Upper lobe of right lung (tissue), 1 donor: ENCODE results near the gene POLN. TPM values are rescaled to one million over a fixed set of nuclear protein-coding genes. Genes with fewer than 3 reads are reported as not detected.

ENCODE experiments used
- ATAC-seq: fragments of 200-7000 bp; cut with Tn5 transposase; one replicate; pipeline ENCODE4 v1.9.1; 2020; ENCODE audit warnings: mild to moderate bottlenecking, moderate library complexity
- DNase-seq: peaks from one replicate; pipeline ENCODE4 v3.0.0-alpha.2; 2020
- H3K27ac ChIP-seq: fragments of 200-600 bp; one replicate; pipeline ENCODE4 v1.8.0; 2022
- H3K27me3 ChIP-seq: fragments of 200-600 bp; one replicate; pipeline ENCODE4 v1.8.0; 2022; ENCODE audit warnings: mild to moderate bottlenecking
- H3K36me3 ChIP-seq: fragments of 200-600 bp; one replicate; pipeline ENCODE4 v1.8.0; 2022
- H3K4me1 ChIP-seq: fragments of 200-600 bp; one replicate; pipeline ENCODE4 v1.8.0; 2022
- H3K4me3 ChIP-seq: fragments of 200-600 bp; one replicate; pipeline ENCODE4 v1.8.0; 2022; ENCODE audit warnings: mild to moderate bottlenecking
- H3K9me3 ChIP-seq: fragments of 200-600 bp; one replicate; pipeline ENCODE4 v1.8.0; 2022
- CTCF ChIP-seq: fragments of 200-600 bp; IDR thresholded peaks from one replicate; pipeline ENCODE4 v1.8.0; 2022; ENCODE audit warnings: antibody characterized with exemption
- intact Hi-C: fragments of 100-400 bp; cut with DNase I; formaldehyde crosslinking; loops from one replicate; pipeline ENCODE4 v1.11.0; 2022
- total RNA-seq: library from RNA; stranded (reverse); fragmentation: NEBNext Ultra II Directional; extraction: Animal tissue kit (Norgen Biotek cat#: 25700); gene quantifications from one replicate; pipeline ENCODE4 v1.2.1, GENCODE V29; 2021
- donor health status: DM: no; HTN: yes; CAD: no; lungs with severe emphysema.

POLN gene
- total RNA-seq, 1 donor from 2014 or later = 2.7 TPM

GRCh38 chr4:2248044-2248780 lies 6.3 kb upstream of the POLN start:
- intact Hi-C loops = no loop called here
- no peak for DNase-seq
- H3K27me3 ChIP-seq = no peaks in the 10 kb centered on the region
- H3K4me3 ChIP-seq = no peak overlapping the region
- no peak for ATAC-seq
- peaks cover 21% of the 10 kb centered on the region for H3K4me1 ChIP-seq
- no peaks in the 10 kb centered on the region for H3K9me3 ChIP-seq
- H3K27ac ChIP-seq = no peak overlapping the region
- no peak for TF ChIP-seq CTCF
- H3K36me3 ChIP-seq = peaks cover 52% of the 10 kb centered on the region

DNA sequence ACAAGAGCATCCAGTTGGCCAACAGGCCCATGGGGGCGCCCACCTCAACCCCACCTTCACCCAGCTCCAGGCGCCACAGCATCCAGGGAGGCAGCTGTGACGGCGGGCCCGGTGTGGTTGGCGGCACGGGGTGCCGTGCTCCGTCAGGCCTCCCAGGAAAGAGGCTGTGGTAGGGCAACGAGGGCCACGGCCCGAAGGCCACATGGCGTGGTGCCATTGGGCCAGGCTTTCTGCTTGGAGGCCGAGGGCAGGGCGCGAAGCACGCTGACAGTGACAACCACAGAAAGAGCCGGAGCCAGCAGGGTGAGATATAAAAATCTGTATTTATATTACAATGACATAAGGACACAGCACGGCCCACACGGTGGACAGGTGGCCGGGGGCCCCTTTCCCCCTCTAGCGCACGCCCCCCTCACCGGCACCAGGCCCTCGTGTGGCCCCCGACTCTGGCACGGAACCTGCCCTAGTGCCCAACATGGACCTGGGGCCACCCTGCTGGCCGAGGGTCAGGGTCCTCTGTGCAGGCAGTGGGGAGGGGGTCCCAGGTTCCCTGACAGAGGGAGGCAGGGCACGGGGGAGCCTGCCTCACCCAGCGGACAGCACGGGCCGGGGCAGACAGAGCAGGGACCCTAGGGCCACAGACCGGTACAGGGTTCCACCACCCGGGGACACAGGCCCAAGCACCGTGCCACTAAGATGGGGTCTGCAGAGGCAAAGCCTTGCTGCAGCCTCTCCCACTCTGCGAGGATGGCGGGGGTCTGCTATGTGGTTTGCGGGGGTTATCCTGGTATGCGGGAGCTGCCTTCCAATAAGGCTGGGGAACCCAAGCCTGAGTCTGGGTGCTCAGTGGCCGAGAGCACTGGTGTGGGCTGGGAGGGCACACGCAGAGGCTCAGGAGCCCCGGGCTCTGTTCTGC lies 5.5 kb upstream of the POLN start:
- DNase-seq (no peak), ATAC-seq (no peak)
- Histone ChIP-seq H3K27ac (no peak overlapping the region), H3K4me1 (peaks cover 21% of the 10 kb centered on the region), H3K4me3 (no peak overlapping the region), H3K36me3 (peaks cover 44% of the 10 kb centered on the region), H3K27me3 (no peaks in the 10 kb centered on the region), H3K9me3 (no peaks in the 10 kb centered on the region)
- no peak for TF ChIP-seq CTCF
- intact Hi-C loops = no loop called here

- Histone ChIP-seq H3K4me1 (peaks cover 21% of the 10 kb centered on the region), H3K9me3 (no peaks in the 10 kb centered on the region), H3K27ac (peak overlapping the region; percentile 60), H3K27me3 (no peaks in the 10 kb centered on the region), H3K4me3 (no peak overlapping the region), H3K36me3 (peaks cover 38% of the 10 kb centered on the region)
- TF ChIP-seq CTCF = no peak
- no peak for ATAC-seq
- DNase-seq = no peak
- intact Hi-C loops = no loop called here
Observed at GRCh38 chr4:2246384-2247127, 4.6 kb upstream of the POLN start.

DNA sequence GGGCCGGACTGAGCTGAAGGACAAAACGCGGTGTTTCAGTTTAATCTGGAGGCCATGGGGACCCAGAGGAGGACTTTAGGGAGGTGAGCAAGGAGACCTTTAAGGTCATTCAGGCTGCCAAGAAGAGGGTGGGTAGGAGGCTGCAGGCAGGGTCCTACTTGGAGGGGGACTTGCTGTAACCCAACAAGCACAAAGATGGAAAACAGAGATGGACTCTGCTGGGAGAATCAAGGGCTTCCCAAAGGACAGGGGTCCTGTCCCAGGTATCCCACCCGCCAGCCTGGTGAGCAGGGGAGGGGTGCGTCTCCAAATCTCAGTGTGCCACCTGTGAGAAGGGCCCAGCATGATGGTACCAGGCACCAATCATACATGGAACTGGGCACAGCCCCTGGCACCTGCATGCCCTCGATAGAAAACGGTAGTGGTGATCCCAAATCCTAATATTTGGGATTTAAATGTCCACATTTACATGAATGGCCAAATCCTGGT lies 3.9 kb upstream of the POLN start:
- Histone ChIP-seq H3K27me3 (no peaks in the 10 kb centered on the region), H3K4me1 (peaks cover 23% of the 10 kb centered on the region), H3K36me3 (peaks cover 30% of the 10 kb centered on the region), H3K4me3 (no peak overlapping the region), H3K27ac (peak overlapping the region; percentile 60), H3K9me3 (no peaks in the 10 kb centered on the region)
- ATAC-seq (no peak), DNase-seq (no peak)
- intact Hi-C loops = no loop called here
- TF ChIP-seq CTCF = no peak

DNA sequence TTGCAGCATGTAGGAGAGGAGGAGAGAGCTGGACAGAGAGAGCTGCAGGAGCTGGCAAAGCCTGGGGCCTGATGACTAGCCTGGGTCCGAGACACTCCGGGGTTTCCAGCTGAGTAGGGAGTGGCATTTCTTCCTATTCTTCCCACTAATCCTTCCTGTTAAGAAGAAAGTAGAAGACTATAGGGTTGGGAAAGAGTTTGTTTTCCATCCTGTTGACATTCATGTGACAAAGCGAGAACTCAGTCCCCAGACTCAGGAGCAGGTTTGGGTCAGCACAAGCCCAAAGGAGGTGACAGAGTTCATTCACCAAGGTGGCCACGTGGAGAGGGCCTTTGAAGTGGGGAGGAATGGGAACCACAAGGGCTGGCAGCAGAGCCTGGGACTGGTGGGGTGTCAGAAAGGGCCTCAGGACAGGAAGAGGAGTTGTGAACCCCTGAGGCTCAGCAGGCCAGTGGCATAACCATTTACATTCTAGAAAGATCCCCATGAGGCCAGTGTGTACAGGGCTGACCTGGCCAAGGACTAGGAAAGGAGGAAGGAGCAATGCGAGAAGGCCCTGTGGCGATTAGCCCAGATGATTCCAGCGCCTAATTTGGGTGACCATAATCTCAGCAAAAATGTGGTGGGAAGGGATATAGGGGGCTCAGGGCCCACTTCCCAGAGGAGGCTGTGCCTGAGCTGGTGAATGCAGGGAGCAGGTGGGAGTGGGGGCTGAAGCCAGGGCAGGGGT lies 3.3 kb upstream of the POLN start:
- DNase-seq (no peak), ATAC-seq (no peak)
- peak overlapping the region; percentile 60 for H3K27ac ChIP-seq
- intact Hi-C loops = no loop called here
- no peaks in the 10 kb centered on the region for H3K27me3 ChIP-seq
- no peaks in the 10 kb centered on the region for H3K9me3 ChIP-seq
- TF ChIP-seq CTCF = no peak
- H3K36me3 ChIP-seq = peaks cover 25% of the 10 kb centered on the region
- no peak overlapping the region for H3K4me3 ChIP-seq
- peaks cover 29% of the 10 kb centered on the region for H3K4me1 ChIP-seq
